NCI-H146 (cell line): ENCODE results near the gene CACNA1D.
"Not testable (repeated sequence)": the region's sequence is repeated elsewhere in the genome, so short reads cannot be mapped to it uniquely, and the experiment has no call there.

Experiments
- DNase-seq: peaks from one replicate; lab custom pipeline; 2025; lab: John Stamatoyannopoulos, UW

Gene CACNA1D

GRCh38 chr3:53493963-53494791 is at the start of gene CACNA1D:
Gene CACNA1D, plus strand, starts transcription at chr3:53494611. Its CDS starts 556 bp downstream, at chr3:53495167.
- peak; percentile 80 for DNase-seq

- no peak for DNase-seq
Observed at GRCh38 chr3:53457068-53457467, 37.3 kb upstream of the CACNA1D start.

DNA sequence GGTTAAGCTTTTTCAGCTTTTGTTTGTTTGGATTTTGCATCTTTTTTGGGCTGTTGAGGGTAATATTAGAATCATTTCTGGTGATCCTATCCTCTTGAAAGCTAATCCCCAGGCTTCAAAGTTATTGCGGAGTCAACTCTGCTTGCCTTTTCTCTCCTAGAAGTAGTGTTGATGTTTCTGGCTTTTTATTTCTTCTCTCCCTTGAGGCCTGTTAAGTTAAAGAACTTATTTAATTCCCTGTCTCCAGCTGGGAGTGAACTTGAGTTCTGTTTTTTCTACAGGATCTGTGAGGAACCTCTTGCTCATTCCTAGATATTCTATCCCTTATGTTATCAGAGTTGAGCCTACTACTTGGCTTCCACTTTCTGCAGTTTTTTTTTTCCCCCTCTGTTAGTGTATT is 34.1 kb upstream of the CACNA1D start:
- no peak for DNase-seq

DNA sequence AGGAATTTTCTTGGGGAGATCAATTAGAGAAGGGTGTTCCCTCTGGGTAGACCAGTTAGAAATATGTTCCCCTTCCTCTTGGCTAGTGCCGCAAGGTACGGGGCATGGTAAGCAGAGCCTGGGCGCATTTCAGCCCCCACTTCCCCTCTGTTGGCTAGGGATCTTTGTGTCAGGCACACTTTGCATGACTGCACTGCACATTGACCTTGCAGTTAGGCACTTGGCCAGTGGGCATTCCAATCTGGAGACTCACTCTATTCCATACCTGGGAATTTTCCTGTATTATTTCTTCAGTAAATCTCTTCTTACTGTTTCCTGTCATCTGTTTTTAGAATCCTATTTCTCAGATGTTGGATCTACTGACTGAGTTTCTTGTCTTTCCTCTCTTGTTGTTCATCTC is 30.0 kb upstream of the CACNA1D start:
- no peak for DNase-seq

GRCh38 chr3:53469758-53470157 is 24.7 kb upstream of the CACNA1D start:
- not testable (repeated sequence) for DNase-seq

GRCh38 chr3:53473422-53473821 is 21.0 kb upstream of the CACNA1D start:
- no peak for DNase-seq

GRCh38 chr3:53476372-53476771 is 18.0 kb upstream of the CACNA1D start:
- DNase-seq = not testable (repeated sequence)

GRCh38 chr3:53477689-53478088 is 16.7 kb upstream of the CACNA1D start:
- DNase-seq = not testable (repeated sequence)

GRCh38 chr3:53478166-53478830 is 16.1 kb upstream of the CACNA1D start:
- no peak for DNase-seq

- peak; percentile 8 for DNase-seq
Observed at GRCh38 chr3:53478921-53479664, 15.3 kb upstream of the CACNA1D start.

- DNase-seq = no peak
Observed at GRCh38 chr3:53482227-53482626, 12.2 kb upstream of the CACNA1D start.

DNA sequence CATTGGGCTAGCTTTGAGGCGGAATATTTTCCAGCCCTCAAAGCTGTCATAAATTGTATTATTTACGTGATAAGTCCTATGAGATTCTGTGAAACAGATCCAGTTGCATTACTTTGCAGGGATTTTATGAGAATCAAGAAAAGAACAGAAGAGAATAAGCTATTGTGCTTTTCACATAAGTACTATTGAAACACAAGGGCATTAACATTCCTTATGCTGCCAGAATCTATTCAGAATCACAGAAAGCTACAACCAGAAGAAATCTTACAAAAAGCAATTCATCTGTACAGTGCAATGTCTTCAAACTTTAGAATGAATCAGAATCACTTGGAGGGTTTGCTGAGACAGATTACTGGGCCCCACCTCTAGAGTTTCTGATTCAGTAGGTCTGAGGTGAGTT is 10.6 kb upstream of the CACNA1D start:
- DNase-seq = no peak

- DNase-seq = no peak
Observed at GRCh38 chr3:53484984-53485383, 9.4 kb upstream of the CACNA1D start.

DNA sequence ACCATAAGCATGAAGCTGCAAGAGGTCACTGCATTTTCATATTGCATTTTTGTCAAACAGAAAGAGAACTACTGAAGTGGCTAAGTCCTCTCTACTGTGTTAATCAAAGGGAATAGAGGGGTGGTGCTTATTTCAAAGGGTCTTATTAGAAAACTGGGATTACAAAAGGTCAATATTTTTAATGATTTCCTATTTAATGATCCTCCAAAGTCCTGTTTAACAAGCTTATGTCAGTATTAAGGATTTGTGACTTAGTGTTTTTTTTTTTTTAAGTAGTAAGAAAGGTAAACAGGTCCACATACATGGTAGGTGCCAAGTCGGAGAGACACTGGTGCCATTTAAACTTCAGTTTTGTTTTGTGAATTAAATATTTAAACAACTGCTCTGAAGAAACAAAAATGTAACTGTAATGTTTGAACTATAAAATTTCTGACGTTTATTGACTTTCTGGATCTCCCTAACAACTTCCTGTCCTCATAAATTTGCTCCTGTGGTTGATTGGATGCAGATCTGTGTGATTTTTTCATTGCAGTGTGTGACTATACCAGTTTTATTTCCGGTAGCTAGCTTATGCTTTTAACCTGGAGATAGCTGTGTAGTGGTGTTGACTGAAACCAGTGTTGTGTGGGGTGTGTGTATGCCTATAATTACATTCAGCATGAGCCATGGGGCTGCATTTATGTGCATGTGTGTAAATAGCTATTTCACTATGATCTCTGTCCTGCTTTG is 8.6 kb upstream of the CACNA1D start:
- DNase-seq = no peak

DNA sequence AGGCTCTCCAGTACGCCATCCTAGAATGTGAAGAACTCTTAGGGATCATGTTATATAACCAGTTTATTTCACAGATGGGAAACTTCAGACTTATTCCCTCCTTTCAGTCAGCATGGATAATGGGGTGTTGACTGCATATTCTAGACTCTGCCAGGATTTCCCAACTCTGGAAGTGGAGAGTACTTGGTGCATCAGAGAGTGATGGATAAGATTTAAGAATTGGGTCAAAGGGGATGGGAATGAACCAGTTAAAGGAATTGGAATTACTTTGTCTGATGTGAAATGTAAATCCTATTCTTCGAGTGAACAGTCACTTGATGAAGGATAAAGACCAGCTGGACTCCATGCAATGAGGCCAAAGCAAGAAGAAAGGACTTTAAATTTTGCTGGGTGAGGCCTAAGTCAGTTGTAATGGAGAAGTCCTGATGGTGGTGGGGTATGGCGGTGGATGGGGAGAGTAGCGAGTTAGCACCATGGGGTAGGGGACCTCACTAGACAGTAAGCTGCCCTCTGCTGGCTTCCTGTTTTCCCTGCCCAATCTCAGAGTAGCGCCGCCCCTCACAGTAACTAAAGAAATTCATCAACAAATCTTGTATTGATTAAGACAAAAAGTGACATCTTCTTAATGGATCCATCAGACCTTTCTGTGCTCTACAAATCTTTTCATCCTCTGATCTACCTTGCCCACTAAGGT is 7.3 kb upstream of the CACNA1D start:
- DNase-seq = no peak

DNA sequence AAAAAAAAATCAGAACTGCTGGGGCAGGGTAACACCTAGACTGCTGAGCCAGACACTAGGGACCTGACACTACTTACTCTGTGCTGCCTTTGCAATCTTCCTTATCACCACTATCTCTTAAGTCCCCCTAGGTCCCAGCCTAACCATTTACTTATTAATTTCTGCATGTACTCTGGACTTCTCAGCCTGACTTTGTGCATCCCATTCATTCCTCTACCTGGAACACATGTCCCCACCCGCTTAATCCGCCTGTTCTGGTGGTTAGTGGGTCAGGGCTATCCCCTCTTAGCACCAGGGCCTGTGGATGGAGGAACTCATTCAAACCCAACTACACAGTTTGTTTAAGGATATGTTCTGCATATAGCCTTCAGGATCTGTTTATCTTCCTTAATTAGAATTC is 5.0 kb upstream of the CACNA1D start:
- no peak for DNase-seq

DNA sequence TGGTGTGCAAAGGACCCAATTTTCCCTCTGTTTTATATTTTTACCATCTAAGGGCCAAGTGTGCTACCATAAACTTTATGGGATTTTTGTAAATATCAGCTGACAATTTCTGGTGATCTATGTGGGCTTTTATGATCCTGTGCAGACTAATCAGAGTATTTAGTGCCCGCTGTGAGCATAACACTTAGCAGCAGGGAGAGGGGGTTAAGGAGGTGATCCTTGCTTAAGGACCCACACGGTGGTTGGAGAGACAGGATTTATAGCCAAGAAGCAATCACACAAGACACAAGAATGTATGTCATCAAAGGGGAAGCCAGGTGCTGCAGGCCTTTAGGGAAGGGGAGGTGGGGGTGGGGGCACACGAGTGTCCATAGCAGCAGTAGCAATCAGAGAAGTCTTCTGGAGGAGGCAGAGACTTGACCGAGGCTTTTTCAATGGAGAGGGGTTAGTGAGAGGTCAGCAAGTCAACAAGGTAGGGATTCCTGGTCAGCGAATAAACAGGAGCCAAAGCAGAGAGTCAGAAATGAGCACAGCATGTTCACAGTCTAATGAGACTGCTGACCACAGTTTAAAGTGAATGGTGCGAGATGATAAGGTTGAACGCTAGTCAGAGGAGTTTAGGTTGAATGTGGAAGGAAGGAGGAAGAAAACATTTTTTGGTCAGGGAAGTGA is 4.5 kb upstream of the CACNA1D start:
- DNase-seq = peak; percentile 5

DNA sequence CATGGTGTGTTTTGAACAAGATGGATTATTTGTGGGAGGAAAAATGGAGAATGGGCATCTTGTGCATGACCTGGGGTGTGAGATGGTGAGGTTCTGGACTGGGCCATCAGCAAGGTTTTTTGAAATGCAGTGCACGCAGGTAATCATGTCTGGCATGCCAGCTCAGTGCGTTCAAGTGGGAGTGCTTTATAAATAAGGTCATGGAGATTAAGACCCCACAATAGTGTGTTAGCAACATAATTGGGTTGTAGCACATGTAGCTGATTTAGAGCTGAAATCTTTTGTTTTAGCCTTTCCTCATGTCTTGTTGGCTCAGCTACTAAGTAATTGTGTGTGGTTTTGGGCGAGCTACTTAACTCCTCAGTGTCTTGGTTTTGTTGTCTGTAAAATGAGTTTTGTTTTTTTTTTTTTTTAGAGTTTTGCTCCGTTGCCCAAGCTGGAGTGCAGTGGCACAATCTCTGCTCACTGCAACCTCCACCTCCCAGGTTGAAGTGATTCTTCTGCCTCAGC is 3.9 kb upstream of the CACNA1D start:
- no peak for DNase-seq

DNA sequence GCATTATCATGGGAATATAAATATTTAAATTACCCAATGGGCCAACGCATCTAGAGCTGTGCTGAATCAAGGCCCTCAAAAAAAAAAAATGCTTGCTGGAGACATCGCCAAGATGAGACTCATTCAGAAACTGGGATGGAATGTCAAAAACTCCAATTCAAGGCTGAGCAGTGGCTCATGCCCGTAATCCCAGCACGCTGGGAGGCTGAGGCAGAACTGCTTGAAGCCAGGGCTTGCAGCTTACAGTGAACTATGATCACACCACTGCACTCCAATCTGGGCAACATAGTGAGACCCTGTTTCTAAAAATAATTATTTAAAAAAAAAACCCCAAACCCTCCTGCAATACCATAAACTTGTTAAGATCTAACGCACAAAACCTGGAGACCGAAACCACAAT is 3.1 kb upstream of the CACNA1D start:
- no peak for DNase-seq

DNA sequence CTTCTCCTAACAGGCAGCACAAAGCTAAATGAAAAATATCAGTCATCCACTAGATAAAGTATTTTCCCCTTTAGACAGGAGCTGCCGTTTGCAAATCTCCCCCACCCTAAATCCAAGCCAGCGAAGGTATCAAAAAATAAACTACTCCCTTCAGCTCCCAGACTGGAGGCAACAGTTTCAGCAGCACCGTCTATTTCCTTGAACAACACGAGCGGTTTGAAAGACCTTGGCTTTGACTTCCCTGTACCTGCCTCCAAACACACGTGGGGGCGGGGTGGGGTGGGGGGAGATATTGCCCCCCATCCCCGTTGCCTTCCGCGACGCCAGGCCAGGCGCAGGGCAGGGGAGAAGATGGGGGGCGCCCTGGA is 832 bp upstream of the CACNA1D start:
- no peak for DNase-seq

- peak; percentile 15 for DNase-seq
Observed at GRCh38 chr3:53495146-53495519, 722 bp downstream of the CACNA1D start.
